Measurements from ENCODE around the gene ANKRD12. TPM values are rescaled to one million over a fixed set of nuclear protein-coding genes. Genes with fewer than 3 reads are reported as not detected.

ANKRD12 gene
- total and polyA plus RNA-seq, 2 donors (not counting 1 experiment from before 2014, with no cell fraction given): 8.0 to 183 TPM

GRCh38 chr18:9304388-9305070, 167.9 kb downstream of the ANKRD12 start:
- no peak overlapping the region for H3K4me2 ChIP-seq (replicated peaks; ENCODE audit: low read depth, low read length, poor library complexity, severe bottlenecking)
- H3K4me1 ChIP-seq (ENCODE audit: control insufficient read depth in 2 of 2, insufficient read depth in 2 of 2, low read length in 2 of 2): no peaks in the 10 kb centered on the region
- WGBS (ENCODE audit: insufficient coverage): 92% methylated on average over 4 of the region's 6 CpGs
- H3K4me3 Mint-ChIP-seq: no peak overlapping the region
- H4K20me1 ChIP-seq (ENCODE audit: control insufficient read depth, insufficient read depth, low read length, poor library complexity, severe bottlenecking): no peaks in the 10 kb centered on the region
- no peak overlapping the region for H3K4me3 ChIP-seq (ENCODE audit: control extremely low read depth in 1 of 5, extremely low read depth in 1 of 5, insufficient read depth in 1 of 5, low read depth in 2 of 5, low read length in 4 of 5)
- no peaks in the 10 kb centered on the region for H3K27me3 ChIP-seq (replicated peaks in 1 of 4; ENCODE audit: control extremely low read depth in 1 of 4, control insufficient read depth in 3 of 4, insufficient read depth in 4 of 4, low read length in 3 of 4)
- peaks cover 1 to 28% (median 18%) of the 10 kb centered on the region in 3 donors for H3K9me3 ChIP-seq (ENCODE audit: control extremely low read depth in 1 of 3, control insufficient read depth in 2 of 3, insufficient read depth in 1 of 3, low read length in 2 of 3)
- no peak overlapping the region for H3K27ac ChIP-seq (ENCODE audit: low read length in 2 of 2)
- no peak for ATAC-seq (ENCODE audit: low read depth)
- H3K79me2 ChIP-seq (ENCODE audit: control insufficient read depth, insufficient read depth, low read length): no peaks in the 10 kb centered on the region
- intact Hi-C loops (cut with micrococcal nuclease): no loop called here
- H3K4me1 Mint-ChIP-seq: no peaks in the 10 kb centered on the region
- ChIA-PET CTCF (no interaction called here), POLR2A (no interaction called here)
- H3K9ac ChIP-seq (ENCODE audit: low read length): no peak overlapping the region
- no peak overlapping the region for H2AFZ ChIP-seq (ENCODE audit: insufficient read depth, low read depth, low read length, poor library complexity, severe bottlenecking)
- peaks cover 34% of the 10 kb centered on the region for H3K27me3 Mint-ChIP-seq
- no peak overlapping the region for H3K27ac Mint-ChIP-seq
- no peak for DNase-seq
- TF ChIP-seq, protein P1, sequence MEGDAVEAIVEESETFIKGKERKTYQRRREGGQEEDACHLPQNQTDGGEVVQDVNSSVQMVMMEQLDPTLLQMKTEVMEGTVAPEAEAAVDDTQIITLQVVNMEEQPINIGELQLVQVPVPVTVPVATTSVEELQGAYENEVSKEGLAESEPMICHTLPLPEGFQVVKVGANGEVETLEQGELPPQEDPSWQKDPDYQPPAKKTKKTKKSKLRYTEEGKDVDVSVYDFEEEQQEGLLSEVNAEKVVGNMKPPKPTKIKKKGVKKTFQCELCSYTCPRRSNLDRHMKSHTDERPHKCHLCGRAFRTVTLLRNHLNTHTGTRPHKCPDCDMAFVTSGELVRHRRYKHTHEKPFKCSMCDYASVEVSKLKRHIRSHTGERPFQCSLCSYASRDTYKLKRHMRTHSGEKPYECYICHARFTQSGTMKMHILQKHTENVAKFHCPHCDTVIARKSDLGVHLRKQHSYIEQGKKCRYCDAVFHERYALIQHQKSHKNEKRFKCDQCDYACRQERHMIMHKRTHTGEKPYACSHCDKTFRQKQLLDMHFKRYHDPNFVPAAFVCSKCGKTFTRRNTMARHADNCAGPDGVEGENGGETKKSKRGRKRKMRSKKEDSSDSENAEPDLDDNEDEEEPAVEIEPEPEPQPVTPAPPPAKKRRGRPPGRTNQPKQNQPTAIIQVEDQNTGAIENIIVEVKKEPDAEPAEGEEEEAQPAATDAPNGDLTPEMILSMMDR (IDR thresholded peaks at IDR 0.05): no peak
- TF ChIP-seq EZH2 (IDR thresholded peaks at IDR 0.05; ENCODE audit: borderline replicate concordance, insufficient read depth, low read depth, low read length, poor library complexity, severe bottlenecking): no peak
- H3K9me3 Mint-ChIP-seq (ENCODE audit: insufficient read depth): peaks cover 16% of the 10 kb centered on the region
- H3K36me3 ChIP-seq (replicated peaks in 1 of 2; ENCODE audit: control extremely low read depth in 1 of 2, control insufficient read depth in 1 of 2, extremely low read depth in 1 of 2, insufficient read depth in 2 of 2, low read length in 1 of 2): no peaks in the 10 kb centered on the region

- Mint-ChIP-seq H3K4me1 (no peaks in the 10 kb centered on the region), H3K9me3 (ENCODE audit: insufficient read depth) (peaks cover 4% of the 10 kb centered on the region), H3K4me3 (no peak overlapping the region), H3K27me3 (peaks cover 35% of the 10 kb centered on the region), H3K27ac (no peak overlapping the region)
- CTCF ChIA-PET: no interaction called here
- peaks cover 0 to 11% (median 3%) of the 10 kb centered on the region in 3 donors for H3K9me3 ChIP-seq (ENCODE audit: control extremely low read depth in 1 of 3, control insufficient read depth in 2 of 3, insufficient read depth in 1 of 3, low read length in 2 of 3)
- no peak overlapping the region for H2AFZ ChIP-seq (ENCODE audit: insufficient read depth, low read depth, low read length, poor library complexity, severe bottlenecking)
- no peak overlapping the region for H3K27ac ChIP-seq (ENCODE audit: low read length in 2 of 2)
- POLR2A ChIA-PET: no interaction called here
- H3K4me1 ChIP-seq (ENCODE audit: control insufficient read depth in 2 of 2, insufficient read depth in 2 of 2, low read length in 2 of 2): no peaks in the 10 kb centered on the region
- H3K79me2 ChIP-seq (ENCODE audit: control insufficient read depth, insufficient read depth, low read length): no peaks in the 10 kb centered on the region
- H3K36me3 ChIP-seq (replicated peaks in 1 of 2; ENCODE audit: control extremely low read depth in 1 of 2, control insufficient read depth in 1 of 2, extremely low read depth in 1 of 2, insufficient read depth in 2 of 2, low read length in 1 of 2): no peaks in the 10 kb centered on the region
- no peaks in the 10 kb centered on the region for H4K20me1 ChIP-seq (ENCODE audit: control insufficient read depth, insufficient read depth, low read length, poor library complexity, severe bottlenecking)
- no peak overlapping the region for H3K9ac ChIP-seq (ENCODE audit: low read length)
- intact Hi-C loops (cut with micrococcal nuclease): no loop called here
- H3K4me2 ChIP-seq (replicated peaks; ENCODE audit: low read depth, low read length, poor library complexity, severe bottlenecking): no peak overlapping the region
- H3K4me3 ChIP-seq (ENCODE audit: control extremely low read depth in 1 of 5, extremely low read depth in 1 of 5, insufficient read depth in 1 of 5, low read depth in 2 of 5, low read length in 4 of 5): no peak overlapping the region
- peaks cover 0 to 9% (median 0%) of the 10 kb centered on the region in 4 experiments for H3K27me3 ChIP-seq (replicated peaks in 1 of 4; ENCODE audit: control extremely low read depth in 1 of 4, control insufficient read depth in 3 of 4, insufficient read depth in 4 of 4, low read length in 3 of 4)
- ATAC-seq (ENCODE audit: low read depth) (no peak), DNase-seq (no peak)
- TF ChIP-seq, protein P1 (IDR thresholded peaks at IDR 0.05): no peak
- no peak for TF ChIP-seq EZH2 (IDR thresholded peaks at IDR 0.05; ENCODE audit: borderline replicate concordance, insufficient read depth, low read depth, low read length, poor library complexity, severe bottlenecking)
- no CpG with 5 or more reads among the region's 1 CpG for WGBS (ENCODE audit: insufficient coverage)
These were observed 182.8 kb downstream of the ANKRD12 start for GRCh38 chr18:9319333-9319732.

Measured in B cell (primary cell).